GM19324 (cell line): ENCODE measurements around the gene ZSWIM7.
"Not testable (repeated sequence)": the region's sequence is repeated elsewhere in the genome, so short reads cannot be mapped to it uniquely, and the experiment has no call there.

ENCODE experiments used
- ATAC-seq: cut with Tn5 transposase; IDR thresholded peaks from one replicate; pipeline ENCODE4 v1.9.1; 2021; ENCODE audit warnings: mild to moderate bottlenecking, moderate library complexity; ENCODE audit not compliant: unreplicated experiment, low FRiP score

ZSWIM7 gene

DNA sequence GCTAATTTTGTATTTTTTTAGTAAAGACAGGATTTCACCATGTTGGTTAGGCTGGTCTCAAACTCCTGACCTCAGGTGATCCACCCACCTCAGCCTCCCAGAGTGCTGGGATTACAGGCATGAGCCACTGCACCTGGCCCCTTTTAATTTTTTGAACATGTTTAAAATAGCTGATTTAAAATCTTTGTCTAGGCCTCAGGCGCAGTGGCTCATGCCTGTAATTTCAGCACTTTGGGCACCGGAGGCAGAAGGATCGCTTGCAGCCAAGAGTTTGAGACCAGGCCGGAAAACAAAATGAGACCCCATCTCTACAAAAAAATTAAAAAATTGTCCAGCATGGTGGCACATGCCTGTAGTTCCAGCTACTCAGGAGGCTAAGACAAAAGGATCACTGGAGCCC is 63.0 kb downstream of the ZSWIM7 start:
- ATAC-seq, result not testable (repeated sequence)

DNA sequence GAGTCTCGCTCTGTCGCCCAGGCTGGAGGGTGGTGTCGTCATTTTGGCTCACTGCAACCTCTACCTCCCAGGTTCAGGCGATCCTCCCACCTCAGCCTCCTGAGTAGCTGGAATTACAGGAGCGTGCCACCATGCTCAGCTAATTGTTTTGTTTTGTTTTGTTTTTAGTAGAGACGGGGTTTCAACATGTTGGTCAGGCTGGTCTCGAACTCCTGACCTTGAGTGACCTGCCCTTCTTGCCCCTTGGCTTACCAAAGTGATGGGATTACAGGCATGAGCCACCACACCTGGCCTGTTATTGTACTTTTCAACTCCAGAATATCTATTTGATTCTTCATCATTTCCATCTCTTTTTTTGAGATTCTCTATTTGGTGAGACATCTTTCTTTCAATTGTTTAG is 63.6 kb downstream of the ZSWIM7 start:
- ATAC-seq, result no peak

DNA sequence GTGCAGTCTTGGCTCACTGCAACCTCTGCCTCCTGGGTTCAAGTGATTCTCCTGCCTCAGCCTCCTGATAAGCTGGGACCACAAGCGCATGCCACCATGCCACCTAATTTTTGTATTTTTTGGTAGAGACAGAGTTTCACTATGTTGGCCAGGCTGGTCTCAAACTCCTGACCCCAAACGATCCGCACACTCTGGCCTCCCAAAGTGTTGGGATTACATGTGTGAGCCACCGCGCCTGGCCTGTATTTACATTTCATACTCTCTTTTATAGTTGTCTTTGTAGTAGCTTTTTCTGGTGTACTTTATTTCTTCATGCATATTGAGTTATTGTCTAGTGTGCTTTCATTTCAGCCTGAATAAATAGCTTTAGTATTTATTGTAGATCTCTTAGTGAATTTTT is 64.6 kb downstream of the ZSWIM7 start:
- no peak for ATAC-seq

DNA sequence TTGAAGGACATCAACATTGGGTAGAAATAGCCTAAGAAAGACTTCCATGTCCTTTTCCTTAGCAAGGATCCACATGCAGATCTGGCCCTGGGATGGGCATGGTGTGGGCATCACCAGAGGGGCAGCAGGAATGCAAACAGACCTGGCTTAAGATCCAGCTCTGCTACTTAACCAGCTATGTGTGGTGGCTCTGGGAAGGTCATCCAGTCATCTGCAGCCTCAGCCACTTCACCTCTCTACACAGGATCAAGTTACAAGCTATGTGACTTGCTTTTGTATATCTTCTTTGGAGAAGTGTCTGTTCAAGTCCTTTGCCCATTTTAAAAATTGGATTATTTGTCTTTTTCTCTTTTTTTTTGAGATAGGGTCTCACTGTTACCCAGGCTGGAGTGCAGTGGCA is 68.1 kb downstream of the ZSWIM7 start:
- ATAC-seq, result no peak

DNA sequence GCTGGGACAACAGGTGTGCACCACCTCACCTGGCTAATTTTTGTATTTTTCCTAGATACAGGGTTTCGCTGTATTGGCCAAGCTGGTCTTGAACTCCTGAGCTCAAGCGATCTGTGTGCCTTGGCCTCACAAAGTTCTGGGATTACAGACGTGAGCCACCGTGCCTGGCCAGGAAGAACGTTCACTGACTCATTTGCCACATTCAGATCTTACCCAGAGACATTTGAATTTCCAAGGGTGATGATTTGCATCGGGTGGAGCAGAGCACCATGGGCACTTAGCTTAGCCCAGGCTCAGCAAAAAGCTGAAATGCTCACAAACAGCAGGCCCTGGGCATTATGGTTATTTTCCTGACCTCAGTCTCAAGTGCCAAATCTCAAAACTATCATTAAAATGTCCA is 69.1 kb downstream of the ZSWIM7 start:
- ATAC-seq, result no peak

DNA sequence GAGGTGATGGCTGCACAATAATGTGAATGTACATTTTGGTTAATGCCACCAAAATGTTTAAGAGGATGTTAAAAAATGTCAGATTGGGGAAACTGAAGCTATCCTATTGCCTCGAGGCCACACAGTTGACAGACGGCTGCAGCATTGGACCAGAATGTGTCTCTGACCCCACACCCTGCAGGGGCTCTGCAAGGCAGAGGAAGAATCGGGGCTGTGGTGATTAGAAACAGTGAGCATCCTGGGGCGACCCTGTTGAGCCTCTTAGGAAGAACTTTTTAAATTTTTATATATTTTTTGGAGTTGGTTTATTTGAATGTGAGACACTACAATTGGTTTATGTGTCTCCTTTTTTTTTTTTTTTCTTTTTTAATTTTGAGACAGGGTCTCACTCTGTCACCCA is 69.6 kb downstream of the ZSWIM7 start:
- ATAC-seq, result no peak

DNA sequence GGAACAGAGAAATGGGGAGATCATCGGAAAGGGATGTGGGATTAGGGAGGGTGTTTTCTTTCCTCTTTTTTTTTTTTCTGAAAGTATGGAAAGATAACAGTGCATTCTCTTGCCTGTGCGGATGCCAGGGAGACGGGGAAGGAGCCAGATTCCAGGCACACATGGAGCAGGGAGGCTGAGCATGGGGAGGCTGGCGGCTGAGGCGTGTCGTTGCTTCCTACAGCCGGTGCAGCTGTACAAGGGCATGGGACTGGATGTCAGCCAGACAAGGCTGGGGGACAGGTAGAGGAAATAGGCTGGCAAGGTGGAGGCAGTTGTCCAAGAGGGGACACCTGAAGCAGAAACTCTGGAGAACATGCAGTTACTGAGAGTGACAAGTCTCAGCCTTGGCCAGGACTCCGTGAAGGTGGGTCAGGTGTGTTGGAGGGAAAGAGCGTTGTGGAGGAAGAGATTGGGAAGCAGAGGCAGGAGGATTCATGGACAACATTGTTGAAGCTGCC is 71.2 kb downstream of the ZSWIM7 start:
- no peak for ATAC-seq
